Mesenchymal stem cell (in vitro differentiated cells and primary cell): ENCODE measurements around the gene EML1.

ENCODE experiments used
- DNase-seq: peaks from one replicate; pipeline ENCODE4 v3.0.0-alpha.2; 2013
- H2AFZ ChIP-seq: one replicate; pipeline ENCODE4 v1.6.1; 2013; ENCODE audit warnings: low read depth, mild to moderate bottlenecking, control low read depth, inconsistent platforms, low read length, moderate library complexity
- H2AK5ac ChIP-seq: 2 replicates; pipeline ENCODE4 v1.6.1; 2013; ENCODE audit warnings: low read length, moderate library complexity, mild to moderate bottlenecking, inconsistent platforms; ENCODE audit not compliant: severe bottlenecking
- H2BK120ac ChIP-seq: one replicate; pipeline ENCODE4 v1.6.1; 2013; ENCODE audit warnings: low read depth, mild to moderate bottlenecking, inconsistent platforms, low read length, moderate library complexity
- H2BK12ac ChIP-seq, 2 experiments: one replicate each; pipeline ENCODE4 v1.6.1; 2013; ENCODE audit warnings: inconsistent platforms in 2 of 2, low read length in 2 of 2, mild to moderate bottlenecking in 2 of 2, moderate library complexity in 2 of 2, control low read depth in 1 of 2
- H2BK15ac ChIP-seq: one replicate; pipeline ENCODE4 v1.6.1; 2013; ENCODE audit warnings: mild to moderate bottlenecking, low read depth, inconsistent platforms; ENCODE audit not compliant: poor library complexity, severe bottlenecking
- H2BK5ac ChIP-seq: 2 replicates; pipeline ENCODE4 v1.6.1; 2013; ENCODE audit warnings: low read depth, mild to moderate bottlenecking, low read length, control low read depth, inconsistent platforms; ENCODE audit not compliant: poor library complexity, severe bottlenecking
- H3K14ac ChIP-seq, 2 experiments: one replicate each; pipeline ENCODE4 v1.6.1; 2013; ENCODE audit warnings: inconsistent platforms in 2 of 2, low read length in 2 of 2, control low read depth in 1 of 2, mild to moderate bottlenecking in 1 of 2, moderate library complexity in 1 of 2
- H3K18ac ChIP-seq, 2 experiments: one replicate each; pipeline ENCODE4 v1.6.1; 2013; ENCODE audit warnings: inconsistent platforms in 2 of 2, low read length in 2 of 2, control low read depth in 1 of 2, low read depth in 1 of 2, mild to moderate bottlenecking in 1 of 2
- H3K23ac ChIP-seq, 2 experiments: one replicate each; pipeline ENCODE4 v1.6.1; 2013; ENCODE audit warnings: inconsistent platforms in 2 of 2, low read length in 2 of 2, mild to moderate bottlenecking in 2 of 2, moderate library complexity in 2 of 2, control low read depth in 1 of 2
- H3K27ac ChIP-seq: 2 replicates; pipeline ENCODE4 v1.5.1; 2013; ENCODE audit warnings: mild to moderate bottlenecking, moderate library complexity, low read length, control low read depth, inconsistent platforms; ENCODE audit not compliant: poor library complexity, severe bottlenecking
- H3K27me3 ChIP-seq, 2 experiments: 2 replicates each; pipeline versions ENCODE4 v1.6.1 to v1.7.0; 2013; ENCODE audit warnings: low read length in 2 of 2, mild to moderate bottlenecking in 2 of 2, moderate library complexity in 2 of 2, control low read depth in 1 of 2, inconsistent platforms in 1 of 2; ENCODE audit not compliant: control insufficient read depth in 1 of 2, insufficient read depth in 1 of 2
- H3K36me3 ChIP-seq, 2 experiments: 2 replicates each; pipeline versions ENCODE4 v1.6.1 to v1.7.0; 2013; ENCODE audit warnings: low read length in 2 of 2, control low read depth in 1 of 2, inconsistent platforms in 1 of 2, low read depth in 1 of 2, mild to moderate bottlenecking in 1 of 2; ENCODE audit not compliant: insufficient read depth in 2 of 2, control insufficient read depth in 1 of 2
- H3K4ac ChIP-seq, 2 experiments: one replicate each; pipeline ENCODE4 v1.6.1; 2013; ENCODE audit warnings: inconsistent platforms in 2 of 2, low read length in 2 of 2, mild to moderate bottlenecking in 2 of 2, moderate library complexity in 2 of 2, control low read depth in 1 of 2, low read depth in 1 of 2
- H3K4me1 ChIP-seq: 2 replicates; pipeline ENCODE4 v1.6.1; 2013; ENCODE audit warnings: low read depth, low read length, control low read depth; ENCODE audit not compliant: control insufficient read depth, insufficient read depth
- H3K4me2 ChIP-seq: 2 replicates; pipeline ENCODE4 v1.6.1; 2013; ENCODE audit warnings: low read length, mild to moderate bottlenecking, inconsistent platforms; ENCODE audit not compliant: poor library complexity, severe bottlenecking
- H3K4me3 ChIP-seq, 2 experiments: 2 replicates each; pipeline versions ENCODE4 v1.5.1 to v1.7.0; 2013; ENCODE audit warnings: low read length in 2 of 2, mild to moderate bottlenecking in 2 of 2, control low read depth in 1 of 2, low read depth in 1 of 2; ENCODE audit not compliant: insufficient read depth in 1 of 2
- H3K79me1 ChIP-seq: replicated peaks from 2 replicates; pipeline ENCODE4 v1.6.1; 2013; ENCODE audit warnings: mild to moderate bottlenecking, control low read depth, low read length, inconsistent platforms; ENCODE audit not compliant: poor library complexity, severe bottlenecking
- H3K9ac ChIP-seq: 2 replicates; pipeline ENCODE4 v1.7.0; 2013; ENCODE audit warnings: mild to moderate bottlenecking, low read length, moderate library complexity
- H3K9me3 ChIP-seq: 2 replicates; pipeline ENCODE4 v1.7.0; 2013; ENCODE audit warnings: mild to moderate bottlenecking, low read length; ENCODE audit not compliant: control insufficient read depth
- H4K8ac ChIP-seq: one replicate; pipeline ENCODE4 v1.6.1; 2013; ENCODE audit warnings: inconsistent platforms, mild to moderate bottlenecking, low read length, moderate library complexity
- H4K91ac ChIP-seq: one replicate; pipeline ENCODE4 v1.6.1; 2013; ENCODE audit warnings: mild to moderate bottlenecking, low read length, inconsistent platforms
- WGBS: methylation state at CpG from one replicate; pipeline ENCODE4 v1.1.7; 2013; ENCODE audit warnings: mixed read lengths; 5-methylcytosine and 5-hydroxymethylcytosine counted together

EML1 gene

DNA sequence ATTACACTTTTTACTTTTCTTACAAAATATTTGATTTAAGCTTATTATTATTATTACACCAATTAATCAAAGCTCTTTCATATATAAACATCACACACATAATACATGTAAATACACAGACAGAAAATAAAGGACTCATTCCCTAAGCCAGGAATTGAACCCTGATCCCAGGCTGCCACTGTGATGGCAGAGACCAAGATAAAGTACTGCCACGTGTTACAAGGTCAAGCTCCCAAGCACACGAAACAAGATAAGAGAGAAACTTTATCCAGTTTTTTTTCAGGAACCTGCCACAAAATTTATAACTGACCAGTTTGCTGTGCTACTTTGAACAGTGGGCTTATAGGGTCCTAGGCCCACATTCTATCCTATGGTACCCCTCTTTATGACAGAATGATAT lies 111.3 kb downstream of the EML1 start:
- Histone ChIP-seq H3K79me1 (no peaks in the 10 kb centered on the region), H2AK5ac (no peak overlapping the region), H4K91ac (no peak overlapping the region), H3K4me1 (peaks cover 2% of the 10 kb centered on the region), H2AFZ (no peak overlapping the region), H2BK120ac (no peak overlapping the region), H3K14ac (no peak overlapping the region), H3K36me3 (peaks cover 11 to 54% of the 10 kb centered on the region in 2 experiments), H3K27me3 (no peaks in the 10 kb centered on the region), H3K23ac (no peak overlapping the region), H3K18ac (no peak overlapping the region), H4K8ac (no peak overlapping the region), H2BK5ac (no peak overlapping the region), H3K9ac (no peak overlapping the region), H3K4ac (no peak overlapping the region), H3K27ac (no peak overlapping the region), H2BK12ac (no peak overlapping the region), H3K4me3 (no peak overlapping the region), H2BK15ac (no peak overlapping the region), H3K9me3 (peaks cover 3% of the 10 kb centered on the region), H3K4me2 (no peak overlapping the region)
- WGBS: 80% methylated on average over 2 of the region's 2 CpGs
- DNase-seq: no peak

- H2BK120ac ChIP-seq: no peak overlapping the region
- H3K4me2 ChIP-seq: no peak overlapping the region
- H3K27me3 ChIP-seq: no peaks in the 10 kb centered on the region
- no peak overlapping the region for H3K27ac ChIP-seq
- H3K79me1 ChIP-seq: no peaks in the 10 kb centered on the region
- no peak overlapping the region for H3K4ac ChIP-seq
- 93% methylated on average over 5 of the region's 5 CpGs for WGBS
- no peak overlapping the region for H2BK5ac ChIP-seq
- no peak for DNase-seq
- H2AK5ac ChIP-seq: no peak overlapping the region
- no peak overlapping the region for H3K18ac ChIP-seq
- peaks cover 3% of the 10 kb centered on the region for H3K9me3 ChIP-seq
- no peak overlapping the region for H2BK12ac ChIP-seq
- no peak overlapping the region for H3K4me3 ChIP-seq
- no peak overlapping the region for H2AFZ ChIP-seq
- no peak overlapping the region for H3K9ac ChIP-seq
- H3K4me1 ChIP-seq: peaks cover 5% of the 10 kb centered on the region
- no peak overlapping the region for H3K23ac ChIP-seq
- no peak overlapping the region for H4K91ac ChIP-seq
- H2BK15ac ChIP-seq: no peak overlapping the region
- no peak overlapping the region for H4K8ac ChIP-seq
- H3K36me3 ChIP-seq: peaks cover 11 to 56% of the 10 kb centered on the region in 2 experiments
- no peak overlapping the region for H3K14ac ChIP-seq
These were observed 111.9 kb downstream of the EML1 start for GRCh38 chr14:99905121-99905520.

DNA sequence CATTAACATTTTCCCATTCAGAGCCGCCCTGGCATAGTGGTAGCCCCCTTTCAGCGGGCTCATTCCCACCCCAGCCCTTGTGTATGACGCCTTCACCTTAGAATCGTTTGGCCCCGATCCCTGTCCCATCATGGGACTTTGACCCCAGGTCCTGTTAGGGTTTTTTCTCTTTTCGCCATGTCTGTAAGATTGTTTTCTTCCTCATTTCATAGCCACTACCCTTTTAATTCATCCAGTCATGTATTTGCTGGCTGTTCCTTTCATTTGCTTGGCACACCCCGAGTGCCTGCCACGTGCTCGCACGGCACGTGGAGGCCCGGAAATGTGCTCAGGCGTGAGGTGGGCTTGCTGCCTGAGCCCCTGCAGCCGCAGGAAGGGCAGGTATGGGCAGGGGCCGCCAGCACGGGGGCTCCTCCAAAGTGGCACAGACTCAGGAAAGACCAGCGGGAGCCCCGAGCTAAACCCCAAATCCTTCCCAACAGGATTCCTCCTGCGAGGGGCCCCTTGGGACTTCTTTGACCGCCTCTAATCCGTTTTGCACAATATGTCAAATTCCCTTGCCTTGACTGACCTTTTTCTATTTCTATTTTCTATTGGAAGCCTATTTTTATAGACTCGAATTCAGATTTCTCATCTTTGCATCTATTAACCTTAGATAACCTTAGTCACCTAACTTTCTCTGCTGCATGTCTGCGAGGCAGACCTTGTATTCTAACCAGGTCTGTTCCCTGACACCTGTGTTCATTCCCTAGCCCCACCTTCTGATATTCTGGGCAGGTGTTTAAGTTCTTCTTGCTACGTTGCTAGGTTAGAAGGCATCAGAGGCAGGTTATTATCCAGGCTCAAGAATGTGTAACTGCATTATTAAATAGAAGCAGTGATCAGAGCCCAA lies 114.8 kb downstream of the EML1 start:
- H2BK12ac ChIP-seq: no peak overlapping the region
- H3K27me3 ChIP-seq: no peaks in the 10 kb centered on the region
- H3K4me1 ChIP-seq: peaks cover 8% of the 10 kb centered on the region
- H3K4me2 ChIP-seq: no peak overlapping the region
- H3K27ac ChIP-seq: no peak overlapping the region
- 90% methylated on average over 24 of the region's 24 CpGs for WGBS
- no peak overlapping the region for H3K4me3 ChIP-seq
- H3K14ac ChIP-seq: no peak overlapping the region
- no peaks in the 10 kb centered on the region for H3K79me1 ChIP-seq
- H3K36me3 ChIP-seq: peaks cover 8 to 42% of the 10 kb centered on the region in 2 experiments
- H3K18ac ChIP-seq: no peak overlapping the region
- H3K9me3 ChIP-seq: peaks cover 2% of the 10 kb centered on the region
- no peak overlapping the region for H2BK15ac ChIP-seq
- no peak overlapping the region for H3K23ac ChIP-seq
- no peak overlapping the region for H3K4ac ChIP-seq
- no peak overlapping the region for H2AK5ac ChIP-seq
- no peak overlapping the region for H3K9ac ChIP-seq
- H2AFZ ChIP-seq: no peak overlapping the region
- H2BK120ac ChIP-seq: no peak overlapping the region
- DNase-seq: no peak
- no peak overlapping the region for H4K91ac ChIP-seq
- H2BK5ac ChIP-seq: no peak overlapping the region
- H4K8ac ChIP-seq: no peak overlapping the region

DNA sequence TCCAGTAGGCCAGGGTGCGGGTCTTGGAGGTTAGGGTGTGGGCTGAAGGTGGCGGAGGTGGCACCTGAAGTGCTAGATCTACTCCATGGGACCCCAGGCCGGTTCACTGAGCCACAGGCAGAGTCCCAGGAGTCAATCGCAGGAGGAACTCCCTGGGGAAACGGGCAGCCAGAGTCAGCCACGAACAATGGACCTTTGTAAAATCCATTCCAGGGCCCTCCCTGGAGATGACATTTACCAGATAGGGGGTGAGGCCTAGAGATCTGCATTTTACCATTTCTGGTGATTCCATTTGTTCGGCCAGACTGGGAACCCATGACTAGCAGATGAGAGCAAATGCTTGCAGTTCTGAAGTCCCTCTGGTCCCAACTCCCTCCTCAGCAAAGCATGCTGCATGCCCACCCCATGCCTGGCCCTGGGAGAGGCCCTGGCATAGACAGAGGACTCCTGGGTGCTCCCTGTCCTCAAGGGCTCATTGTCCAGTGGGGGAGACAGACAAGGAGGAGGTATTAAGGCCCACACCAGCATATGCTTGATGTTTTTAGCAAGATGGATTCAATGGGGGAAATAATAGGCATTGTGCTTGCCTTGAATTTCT lies 115.5 kb downstream of the EML1 start:
- Histone ChIP-seq H3K23ac (no peak overlapping the region), H2AFZ (no peak overlapping the region), H3K4me2 (no peak overlapping the region), H3K4ac (no peak overlapping the region), H3K4me1 (peaks cover 8% of the 10 kb centered on the region), H2BK120ac (no peak overlapping the region), H2BK12ac (no peak overlapping the region), H4K8ac (no peak overlapping the region), H3K27me3 (no peaks in the 10 kb centered on the region), H3K9ac (no peak overlapping the region), H3K79me1 (no peaks in the 10 kb centered on the region), H3K9me3 (no peaks in the 10 kb centered on the region), H2BK5ac (no peak overlapping the region), H3K4me3 (no peak overlapping the region), H2AK5ac (no peak overlapping the region), H3K36me3 (peaks cover 8 to 37% of the 10 kb centered on the region in 2 experiments), H3K27ac (no peak overlapping the region), H4K91ac (no peak overlapping the region), H3K14ac (no peak overlapping the region), H2BK15ac (no peak overlapping the region), H3K18ac (no peak overlapping the region)
- 86% methylated on average over 7 of the region's 7 CpGs for WGBS
- no peak for DNase-seq
